Amygdala (tissue), 56 donors: Measurements from ENCODE around the gene USH1G.
A peak's percentile ranks its signal among the peaks of the same experiment; 100 is the strongest.
"Not testable (repeated sequence)": the region's sequence is repeated elsewhere in the genome, so short reads cannot be mapped to it uniquely, and the experiment has no call there.

Experiments used
- DNase-seq, 56 donors: peaks; one replicate each; lab custom pipeline; 2025; lab: John Stamatoyannopoulos, UW

Gene USH1G

GRCh38 chr17:74907012-74907411 lies 16.0 kb downstream of the USH1G start:
- no peak for DNase-seq

GRCh38 chr17:74906214-74906793 lies 16.8 kb downstream of the USH1G start:
- not testable (repeated sequence) for DNase-seq

- DNase-seq, result no peak
These were observed 18.2 kb downstream of the USH1G start for GRCh38 chr17:74904687-74905409.

- no peak for DNase-seq
These were observed 19.4 kb downstream of the USH1G start for GRCh38 chr17:74903671-74904070.

- DNase-seq, result no peak
These were observed 20.0 kb downstream of the USH1G start for GRCh38 chr17:74903034-74903433.

GRCh38 chr17:74901353-74902135 lies 21.5 kb downstream of the USH1G start:
- no peak for DNase-seq

- DNase-seq, result no peak
These were observed 22.8 kb downstream of the USH1G start for GRCh38 chr17:74900208-74900607.

GRCh38 chr17:74898376-74898946 lies 24.6 kb downstream of the USH1G start:
- no peak for DNase-seq

GRCh38 chr17:74893936-74894671 lies 29.0 kb downstream of the USH1G start:
- DNase-seq, result no peak

- DNase-seq, result peak in 5 of 56 donors; percentile 4 to 53 (median 15)
These were observed 29.8 kb downstream of the USH1G start, which contains the start of gene FADS6 for GRCh38 chr17:74892974-74893911. Gene FADS6, minus strand, starts transcription at chr17:74893633. Its CDS starts 38 bp downstream, at chr17:74893595.

GRCh38 chr17:74892013-74892841 lies 30.8 kb downstream of the USH1G start:
- DNase-seq, result no peak

GRCh38 chr17:74890554-74890953 lies 32.5 kb downstream of the USH1G start:
- no peak for DNase-seq

GRCh38 chr17:74888469-74888868 lies 34.6 kb downstream of the USH1G start:
- DNase-seq, result no peak

- DNase-seq, result no peak
These were observed 39.8 kb downstream of the USH1G start for GRCh38 chr17:74883241-74883745.

GRCh38 chr17:74882517-74883240 lies 40.4 kb downstream of the USH1G start:
- no peak for DNase-seq

GRCh38 chr17:74881073-74881472 lies 42.0 kb downstream of the USH1G start:
- DNase-seq, result no peak

- no peak for DNase-seq
These were observed 43.7 kb downstream of the USH1G start for GRCh38 chr17:74879308-74879707.
